Vagina (tissue), 2 donors: ENCODE data around the gene WNT4. TPM values are rescaled to one million over a fixed set of nuclear protein-coding genes. Genes with fewer than 3 reads are reported as not detected.

Experiments used
- DNase-seq, 2 donors: peaks; one replicate each; pipeline ENCODE4 v3.0.0-alpha.2; 2017; ENCODE audit errors: extremely low spot score in 2 of 2
- H3K27ac ChIP-seq: fragments of 200-600 bp; sonication (generic); one replicate; pipeline ENCODE4 v1.5.1; 2019
- H3K27me3 ChIP-seq: fragments of 200-600 bp; sonication (generic); one replicate; pipeline ENCODE4 v1.5.1; 2019
- H3K36me3 ChIP-seq, 2 donors: fragments of 200-600 bp; sonication (generic); one replicate each; pipeline ENCODE4 v1.5.1; 2017 to 2019
- H3K4me1 ChIP-seq: fragments of 200-600 bp; sonication (generic); one replicate; pipeline ENCODE4 v1.5.1; 2019
- H3K4me3 ChIP-seq, 2 donors: fragments of 200-600 bp; sonication (generic); 1 replicate in 1 of 2; 2 replicates in 1 of 2; pipeline ENCODE4 v1.5.1; 2016 to 2019
- H3K9me3 ChIP-seq: fragments of 200-600 bp; sonication (generic); one replicate; pipeline ENCODE4 v1.5.1; 2019
- CTCF ChIP-seq, 3 experiments: fragments of 450-650 bp in 2 of 3; fragments of 200-600 bp in 1 of 3; sonication (generic) in 1 of 3; IDR thresholded peaks; one replicate each; pipeline ENCODE4 v1.5.1; 2017 to 2019; ENCODE audit warnings: antibody characterized with exemption in 3 of 3, mild to moderate bottlenecking in 2 of 3, moderate library complexity in 2 of 3
- POLR2A ChIP-seq, 2 donors: fragments of 450-650 bp; IDR thresholded peaks; one replicate each; pipeline ENCODE4 v1.6.1; 2017; ENCODE audit warnings: antibody characterized with exemption in 2 of 2, mild to moderate bottlenecking in 2 of 2, moderate library complexity in 2 of 2
- POLR2AphosphoS5 ChIP-seq, 2 donors: sonication (generic); formaldehyde crosslinking; IDR thresholded peaks; one replicate each; pipeline ENCODE4 v1.9.0; 2017; ENCODE audit warnings: antibody characterized with exemption in 2 of 2, mild to moderate bottlenecking in 2 of 2, low read depth in 1 of 2; ENCODE audit not compliant: insufficient read depth in 1 of 2
- intact Hi-C: fragments of 100-400 bp; cut with DNase I; formaldehyde crosslinking; loops from one replicate; pipeline ENCODE4 v1.15.1; 2023
- total RNA-seq: library from RNA; depleted of rRNA; stranded (reverse); fragments of >200 nt; gene quantifications from one replicate; pipeline ENCODE4 v1.2.3, GENCODE V29; 2016

The WNT4 gene
- total RNA-seq, 1 donor from 2014 or later = 5.2 TPM

GRCh38 chr1:22141554-22142314 is 1.2 kb downstream of the WNT4 start:
- intact Hi-C loops = no loop called here

GRCh38 chr1:22140694-22141093 is 2.2 kb downstream of the WNT4 start:
- Histone ChIP-seq H3K36me3 (no peaks in the 10 kb centered on the region), H3K9me3 (no peaks in the 10 kb centered on the region), H3K4me1 (peaks cover 61% of the 10 kb centered on the region), H3K4me3 (no peak overlapping the region), H3K27ac (no peak overlapping the region), H3K27me3 (no peaks in the 10 kb centered on the region)
- TF ChIP-seq CTCF (IDR thresholded peaks at IDR 0.05) = no peak
- peak in 1 of 2 donors; percentile 18 for TF ChIP-seq POLR2AphosphoS5 (IDR thresholded peaks at IDR 0.05; ENCODE audit: insufficient read depth in 1 of 2, low read depth in 1 of 2)
- TF ChIP-seq POLR2A (IDR thresholded peaks at IDR 0.05) = no peak
- no peak for DNase-seq
- intact Hi-C loops = no loop called here

More at GRCh38 chr1:22141554-22142314, 1.2 kb downstream of the WNT4 start:
- Histone ChIP-seq H3K27me3 (no peaks in the 10 kb centered on the region), H3K4me3 (peak overlapping the region; percentile 48 to 53), H3K27ac (no peak overlapping the region), H3K9me3 (no peaks in the 10 kb centered on the region), H3K36me3 (no peaks in the 10 kb centered on the region), H3K4me1 (peaks cover 57% of the 10 kb centered on the region)
- no peak for TF ChIP-seq POLR2A (IDR thresholded peaks at IDR 0.05)
- no peak for TF ChIP-seq CTCF (IDR thresholded peaks at IDR 0.05)
- no peak for TF ChIP-seq POLR2AphosphoS5 (IDR thresholded peaks at IDR 0.05; ENCODE audit: insufficient read depth in 1 of 2, low read depth in 1 of 2)
- DNase-seq = no peak

- no peak overlapping the region for H3K27ac ChIP-seq
- TF ChIP-seq POLR2A (IDR thresholded peaks at IDR 0.05) (no peak), CTCF (IDR thresholded peaks at IDR 0.05) (no peak), POLR2AphosphoS5 (IDR thresholded peaks at IDR 0.05; ENCODE audit: insufficient read depth in 1 of 2, low read depth in 1 of 2) (no peak)
- no peaks in the 10 kb centered on the region for H3K36me3 ChIP-seq
- no peaks in the 10 kb centered on the region for H3K27me3 ChIP-seq
- no peaks in the 10 kb centered on the region for H3K9me3 ChIP-seq
- DNase-seq = no peak
- H3K4me3 ChIP-seq = no peak overlapping the region
- peaks cover 61% of the 10 kb centered on the region for H3K4me1 ChIP-seq
- intact Hi-C loops = loop anchor here (10.0 kb wide), 1 partner anchor 495 kb away; the partner anchor contains the start of gene C1QA
These were observed 3.1 kb downstream of the WNT4 start for GRCh38 chr1:22139817-22140216.

GRCh38 chr1:22139066-22139594 is 3.8 kb downstream of the WNT4 start:
- DNase-seq = no peak
- TF ChIP-seq CTCF (IDR thresholded peaks at IDR 0.05) (no peak), POLR2AphosphoS5 (IDR thresholded peaks at IDR 0.05; ENCODE audit: insufficient read depth in 1 of 2, low read depth in 1 of 2) (no peak), POLR2A (IDR thresholded peaks at IDR 0.05) (no peak)
- Histone ChIP-seq H3K36me3 (no peaks in the 10 kb centered on the region), H3K4me3 (no peak overlapping the region), H3K27ac (no peak overlapping the region), H3K9me3 (no peaks in the 10 kb centered on the region), H3K27me3 (no peaks in the 10 kb centered on the region), H3K4me1 (peaks cover 61% of the 10 kb centered on the region)
- intact Hi-C loops = loop anchor here (10.0 kb wide), 1 partner anchor 496 kb away; the partner anchor contains the start of gene C1QA
